K562 (cell line): ENCODE measurements around the gene EBI3. TPM values are rescaled to one million over a fixed set of nuclear protein-coding genes. Genes with fewer than 3 reads are reported as not detected.

Experiments used
- ATAC-seq: fragments of 200-7000 bp; cut with Tn5 transposase; 3 replicates; pipeline ENCODE4 v1.9.1; 2020; ENCODE audit warnings: moderate library complexity
- BruUV-seq: library from RNA; stranded (reverse); fragments of 400-500 nt; replicated peaks from 2 replicates; lab custom pipeline; 2021; lab: Mats Ljungman, UMichigan
- CTCF ChIA-PET: fragments of 300-600 bp; formaldehyde crosslinking; extraction: SDS; loops from one replicate; lab custom pipeline; 2021; ENCODE audit warnings: low intra/inter-chr PET ratio; lab: Yijun Ruan, JAX
- POLR2A ChIA-PET: fragments of 300-600, 350-650 bp; sonication (Branson Sonifier 250); formaldehyde crosslinking; extraction: SDS; loops from one replicate; lab custom pipeline; 2021; ENCODE audit warnings: antibody characterized with exemption, inconsistent platforms; lab: Yijun Ruan, JAX
- DNase-seq, 4 experiments: peaks; one replicate each; pipeline versions ENCODE4 v3.0.0 to v3.0.0-alpha.2; 2011 to 2018; ENCODE audit warnings: low spot score in 3 of 4, mixed read lengths in 3 of 4; ENCODE audit errors: extremely low read depth in 1 of 4
- FAIRE-seq: peaks from 2 replicates; lab custom pipeline; 2011; peaks lifted over from hg19 to GRCh38; lab: Jason Lieb, UNC
- H2AFZ ChIP-seq: 2 replicates; pipeline ENCODE4 v1.6.0; 2011; ENCODE audit warnings: low read depth, low read length, control low read depth, inconsistent platforms
- H3K27ac ChIP-seq: fragments of 200-600 bp; 3 replicates; pipeline ENCODE4 v1.8.0; 2011; ENCODE audit warnings: low read depth, mild to moderate bottlenecking, control low read depth, inconsistent platforms, low read length, moderate library complexity, mixed read lengths; ENCODE audit errors: extremely low read depth
- H3K27me3 ChIP-seq, 2 experiments: fragments of 300-600 bp in 1 of 2; 2 replicates in 1 of 2; 3 replicates in 1 of 2; pipeline versions ENCODE4 v1.6.0 to v1.8.0; 2011; ENCODE audit warnings: inconsistent platforms in 2 of 2, low read length in 2 of 2, mild to moderate bottlenecking in 1 of 2, mixed read lengths in 1 of 2, moderate library complexity in 1 of 2; ENCODE audit not compliant: control insufficient read depth in 2 of 2, insufficient read depth in 2 of 2
- H3K36me3 ChIP-seq: fragments of 300-600 bp; 3 replicates; pipeline ENCODE4 v1.8.0; 2011; ENCODE audit warnings: mild to moderate bottlenecking, low read length, inconsistent platforms; ENCODE audit not compliant: control insufficient read depth, insufficient read depth
- H3K4me1 ChIP-seq, 2 experiments: fragments of 200-600 bp in 1 of 2; replicated peaks in 1 of 2; 2 replicates in 1 of 2; 3 replicates in 1 of 2; pipeline versions ENCODE4 v1.5.1 to v1.8.0; 2011; ENCODE audit warnings: inconsistent platforms in 2 of 2, low read length in 2 of 2, mild to moderate bottlenecking in 1 of 2, mixed read lengths in 1 of 2, moderate library complexity in 1 of 2; ENCODE audit not compliant: control insufficient read depth in 2 of 2, insufficient read depth in 2 of 2
- H3K4me2 ChIP-seq: 2 replicates; pipeline ENCODE4 v1.6.1; 2011; ENCODE audit warnings: low read length, control low read depth, inconsistent platforms, mixed read lengths; ENCODE audit not compliant: insufficient read depth
- H3K4me3 ChIP-seq: fragments of 200-600 bp; sonication (generic), shearing (Covaris generic); 2 replicates; pipeline ENCODE4 v1.5.1; 2016; ENCODE audit warnings: control low read depth, inconsistent platforms
- H3K79me2 ChIP-seq: fragments of 200-600 bp; 3 replicates; pipeline ENCODE4 v1.8.0; 2011; ENCODE audit warnings: low read length, inconsistent platforms; ENCODE audit not compliant: control insufficient read depth, insufficient read depth
- H3K9ac ChIP-seq, 2 experiments: 2 replicates each; pipeline versions ENCODE4 v1.6.0 to v1.6.1; 2011; ENCODE audit warnings: low read depth in 2 of 2, low read length in 2 of 2, control low read depth in 1 of 2, inconsistent platforms in 1 of 2, mild to moderate bottlenecking in 1 of 2, mixed read lengths in 1 of 2; ENCODE audit not compliant: insufficient read depth in 1 of 2
- H3K9me1 ChIP-seq: one replicate; pipeline ENCODE4 v1.6.0; 2011; ENCODE audit warnings: inconsistent platforms, mild to moderate bottlenecking, low read length, moderate library complexity; ENCODE audit not compliant: control insufficient read depth, insufficient read depth
- H3K9me3 ChIP-seq: replicated peaks from 2 replicates; pipeline ENCODE4 v1.5.1; 2011; ENCODE audit warnings: low read depth, low read length, inconsistent platforms; ENCODE audit not compliant: control insufficient read depth, insufficient read depth
- H4K20me1 ChIP-seq: replicated peaks from 2 replicates; pipeline ENCODE4 v1.6.1; 2011; ENCODE audit warnings: low read length, inconsistent platforms, mixed read lengths; ENCODE audit not compliant: control insufficient read depth, insufficient read depth
- CBFA2T3 ChIP-seq: fragments of 450-650 bp; IDR thresholded peaks from 2 replicates; pipeline ENCODE4 v1.6.1; 2017
- PHTF2 ChIP-seq: fragments of 250-450 bp; sonication (Bioruptor Pico); IDR thresholded peaks from 2 replicates; pipeline ENCODE4 v1.5.0; 2021; ENCODE audit warnings: mild to moderate bottlenecking
- PYGO2 ChIP-seq: fragments of 450-650 bp; IDR thresholded peaks from 2 replicates; pipeline ENCODE4 v1.6.1; 2016; ENCODE audit warnings: mild to moderate bottlenecking, missing genetic modification characterization, moderate library complexity, missing compliant biosample characterization
- RAD21 ChIP-seq, 2 experiments: fragments of 250-450 bp in 1 of 2; fragments of 450-650 bp in 1 of 2; sonication (Bioruptor Pico) in 1 of 2; formaldehyde crosslinking in 1 of 2; IDR thresholded peaks in 1 of 2; conservative IDR thresholded peaks in 1 of 2; 2 replicates each; pipeline versions ENCODE4 v1.4.0 to v1.8.0; 2020 to 2022; ENCODE audit warnings: mild to moderate bottlenecking in 2 of 2, moderate library complexity in 1 of 2
- SMC3 ChIP-seq: conservative IDR thresholded peaks from 2 replicates; pipeline ENCODE4 v1.6.1; 2011; ENCODE audit warnings: low read depth, low read length, improper control_type of control experiment; ENCODE audit not compliant: insufficient read depth
- SNRNP70 ChIP-seq: fragments of 200-400 bp; formaldehyde crosslinking; optimal IDR thresholded peaks from 2 replicates; pipeline ENCODE3; 2017; ENCODE audit warnings: low read depth, low read length
- STAG1 ChIP-seq: sonication (generic); formaldehyde crosslinking; IDR thresholded peaks from 2 replicates; pipeline ENCODE4 v1.5.0; 2020; ENCODE audit warnings: missing genetic modification reagents, borderline replicate concordance
- WGBS: fragments of 100-300 bp; shearing (Covaris generic); methylation state at CpG from one replicate; pipeline ENCODE4 v1.1.6; 2016; ENCODE audit warnings: low coverage, mixed read lengths; ENCODE audit not compliant: insufficient coverage; ENCODE audit errors: missing lambda C conversion rate; 5-methylcytosine and 5-hydroxymethylcytosine counted together
- in situ Hi-C: fragments of 300-500 bp; cut with MboI; formaldehyde crosslinking; loops from 4 replicates; pipeline ENCODE4 v1.15.0; 2018; ENCODE audit warnings: inconsistent platforms, mixed read lengths
- intact Hi-C: fragments of 100-400 bp; cut with micrococcal nuclease; formaldehyde crosslinking; loops from 2 replicates; pipeline ENCODE4 v1.14.2; 2022
- polyA plus RNA-seq, 8 experiments: library from polyadenylated mRNA; depleted of rRNA in 4 of 8; stranded (reverse) in 5 of 8; unstranded in 3 of 8; fragments of >200 nt; fragmentation: Nextera tagmentation in 2 of 8; fragmentation: Illumina TruSeq in 1 of 8; extraction: Ambion mirVana in 2 of 8; extraction: Trizol in 1 of 8; gene quantifications; 2 replicates each; pipeline versions ENCODE4 v1.2.1 to v1.2.3, GENCODE V29; 2011 to 2014; ENCODE audit warnings: inconsistent platforms in 1 of 8, missing spikeins in 1 of 8
- total RNA-seq, 7 experiments: library from RNA; depleted of rRNA in 6 of 7; stranded (reverse); fragments of >200 nt in 6 of 7; fragmentation: Illumina TruSeq in 2 of 7; extraction: Trizol in 2 of 7; gene quantifications; 2 replicates each; pipeline versions ENCODE4 v1.2.1 to v1.2.3, GENCODE V29; 2011 to 2021; ENCODE audit warnings: low replicate concordance in 1 of 7
- TF ChIP-seq, protein P1 (sequence below), 3 experiments: IDR thresholded peaks in 2 of 3; conservative IDR thresholded peaks in 1 of 3; 2 replicates each; pipeline ENCODE4 v1.5.1; 2011 to 2012; ENCODE audit warnings: low read length in 3 of 3, mild to moderate bottlenecking in 3 of 3, control low read depth in 2 of 3, improper control_type of control experiment in 1 of 3, inconsistent platforms in 1 of 3, low read depth in 1 of 3, mixed read lengths in 1 of 3, moderate library complexity in 1 of 3; ENCODE audit not compliant: insufficient read depth in 2 of 3
- TF ChIP-seq, protein P2 (sequence below): sonication (generic); formaldehyde crosslinking; IDR thresholded peaks from 2 replicates; pipeline ENCODE4 v1.8.0; 2022; ENCODE audit warnings: missing genetic modification reagents, mild to moderate bottlenecking, moderate library complexity, borderline replicate concordance
- TF ChIP-seq, protein P3 (sequence below): fragments of 150-350 bp; IDR thresholded peaks from 2 replicates; pipeline ENCODE4 v1.6.1; 2014; ENCODE audit warnings: low read depth, mild to moderate bottlenecking, low read length, borderline replicate concordance
- TF ChIP-seq, protein P4 (sequence below): sonication (generic); formaldehyde crosslinking; IDR thresholded peaks from 2 replicates; pipeline ENCODE4 v1.9.0; 2022; ENCODE audit warnings: mild to moderate bottlenecking, missing genetic modification reagents

The EBI3 gene
- total and polyA plus RNA-seq, 9 of the 15 experiments (the other 6 are each of a cell fraction or from before 2014, with no cell fraction given), result 0.08 to 0.35 (median 0.22) TPM; not detected in 6

DNA sequence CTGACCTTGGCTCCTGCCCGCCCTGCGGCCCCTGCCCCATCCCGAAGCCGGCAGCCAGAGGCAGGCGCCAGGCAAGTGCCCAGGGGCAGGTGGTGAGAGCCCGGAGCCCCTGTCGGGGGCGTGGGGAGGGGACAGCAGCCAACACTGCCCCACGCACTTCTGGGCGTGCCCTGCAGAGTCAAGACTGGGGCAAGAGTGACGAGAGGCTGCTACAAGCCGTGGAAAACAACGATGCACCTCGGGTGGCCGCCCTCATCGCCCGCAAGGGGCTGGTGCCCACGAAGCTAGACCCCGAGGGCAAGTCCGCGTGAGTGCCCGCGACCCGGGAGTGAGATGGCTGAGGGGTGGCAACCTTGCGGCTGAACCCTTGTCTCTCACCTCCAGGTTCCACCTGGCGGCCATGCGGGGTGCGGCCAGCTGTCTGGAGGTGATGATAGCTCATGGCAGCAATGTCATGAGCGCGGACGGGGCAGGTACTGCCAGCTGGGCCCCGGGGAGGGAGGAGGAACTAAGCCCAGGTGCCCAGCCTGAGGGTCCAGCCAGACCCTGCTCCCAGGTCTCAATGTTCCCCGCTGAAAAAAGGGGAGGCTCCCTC, 29.5 kb upstream of the EBI3 start:
- Histone ChIP-seq H2AFZ (no peak overlapping the region), H3K4me1 (peaks cover 5 to 23% of the 10 kb centered on the region in 2 experiments; a peak in 4 of 5 replicates), H3K4me2 (no peak overlapping the region), H3K27ac (no peak overlapping the region), H3K9ac (no peak overlapping the region; a peak in 1 of 4 replicates), H3K9me3 (no peaks in the 10 kb centered on the region), H3K27me3 (peaks cover 0 to 23% of the 10 kb centered on the region in 2 experiments; a peak in 4 of 5 replicates), H4K20me1 (no peaks in the 10 kb centered on the region), H3K4me3 (no peak overlapping the region), H3K79me2 (no peaks in the 10 kb centered on the region), H3K36me3 (no peaks in the 10 kb centered on the region), H3K9me1 (no peaks in the 10 kb centered on the region)
- ChIA-PET CTCF (no interaction called here), POLR2A (interaction anchor here (1.2 to 1.5 kb wide), 2 partner anchors 110 to 212 kb away, joined by 4 to 6 read pairs; no protein-coding TSS in a partner anchor)
- in situ Hi-C loops (loop anchor here (5.0 kb wide), 1 partner anchor 217 kb away; no protein-coding TSS in a partner anchor), intact Hi-C loops (no loop called here)
- no peak for TF ChIP-seq PYGO2 (tag)
- 0 out of 2 replicates have a peak, but pooled peaks have one; percentile 5 for TF ChIP-seq CBFA2T3
- TF ChIP-seq, protein P1, sequence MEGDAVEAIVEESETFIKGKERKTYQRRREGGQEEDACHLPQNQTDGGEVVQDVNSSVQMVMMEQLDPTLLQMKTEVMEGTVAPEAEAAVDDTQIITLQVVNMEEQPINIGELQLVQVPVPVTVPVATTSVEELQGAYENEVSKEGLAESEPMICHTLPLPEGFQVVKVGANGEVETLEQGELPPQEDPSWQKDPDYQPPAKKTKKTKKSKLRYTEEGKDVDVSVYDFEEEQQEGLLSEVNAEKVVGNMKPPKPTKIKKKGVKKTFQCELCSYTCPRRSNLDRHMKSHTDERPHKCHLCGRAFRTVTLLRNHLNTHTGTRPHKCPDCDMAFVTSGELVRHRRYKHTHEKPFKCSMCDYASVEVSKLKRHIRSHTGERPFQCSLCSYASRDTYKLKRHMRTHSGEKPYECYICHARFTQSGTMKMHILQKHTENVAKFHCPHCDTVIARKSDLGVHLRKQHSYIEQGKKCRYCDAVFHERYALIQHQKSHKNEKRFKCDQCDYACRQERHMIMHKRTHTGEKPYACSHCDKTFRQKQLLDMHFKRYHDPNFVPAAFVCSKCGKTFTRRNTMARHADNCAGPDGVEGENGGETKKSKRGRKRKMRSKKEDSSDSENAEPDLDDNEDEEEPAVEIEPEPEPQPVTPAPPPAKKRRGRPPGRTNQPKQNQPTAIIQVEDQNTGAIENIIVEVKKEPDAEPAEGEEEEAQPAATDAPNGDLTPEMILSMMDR (IDR thresholded peaks at IDR 0.05 in 2 of 3, conservative IDR thresholded peaks at IDR 0.05 in 1 of 3; ENCODE audit: insufficient read depth in 2 of 3, low read depth in 1 of 3, low read length in 3 of 3), result peak; percentile 39 to 49 (median 42); a peak in 5 of 6 replicates
- TF ChIP-seq PHTF2 (CRISPR knock-in tag), result no peak
- TF ChIP-seq, protein P2, sequence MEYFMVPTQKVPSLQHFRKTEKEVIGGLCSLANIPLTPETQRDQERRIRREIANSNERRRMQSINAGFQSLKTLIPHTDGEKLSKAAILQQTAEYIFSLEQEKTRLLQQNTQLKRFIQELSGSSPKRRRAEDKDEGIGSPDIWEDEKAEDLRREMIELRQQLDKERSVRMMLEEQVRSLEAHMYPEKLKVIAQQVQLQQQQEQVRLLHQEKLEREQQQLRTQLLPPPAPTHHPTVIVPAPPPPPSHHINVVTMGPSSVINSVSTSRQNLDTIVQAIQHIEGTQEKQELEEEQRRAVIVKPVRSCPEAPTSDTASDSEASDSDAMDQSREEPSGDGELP (CRISPR knock-in tag), result peak; percentile 71
- TF ChIP-seq RAD21 (CRISPR knock-in tag; conservative IDR thresholded peaks at IDR 0.05 in 1 of 2, IDR thresholded peaks at IDR 0.05 in 1 of 2), result peak in 1 of 2 experiments; percentile 22; a peak in 1 of 4 replicates
- no peak for TF ChIP-seq SNRNP70
- TF ChIP-seq, protein P3, sequence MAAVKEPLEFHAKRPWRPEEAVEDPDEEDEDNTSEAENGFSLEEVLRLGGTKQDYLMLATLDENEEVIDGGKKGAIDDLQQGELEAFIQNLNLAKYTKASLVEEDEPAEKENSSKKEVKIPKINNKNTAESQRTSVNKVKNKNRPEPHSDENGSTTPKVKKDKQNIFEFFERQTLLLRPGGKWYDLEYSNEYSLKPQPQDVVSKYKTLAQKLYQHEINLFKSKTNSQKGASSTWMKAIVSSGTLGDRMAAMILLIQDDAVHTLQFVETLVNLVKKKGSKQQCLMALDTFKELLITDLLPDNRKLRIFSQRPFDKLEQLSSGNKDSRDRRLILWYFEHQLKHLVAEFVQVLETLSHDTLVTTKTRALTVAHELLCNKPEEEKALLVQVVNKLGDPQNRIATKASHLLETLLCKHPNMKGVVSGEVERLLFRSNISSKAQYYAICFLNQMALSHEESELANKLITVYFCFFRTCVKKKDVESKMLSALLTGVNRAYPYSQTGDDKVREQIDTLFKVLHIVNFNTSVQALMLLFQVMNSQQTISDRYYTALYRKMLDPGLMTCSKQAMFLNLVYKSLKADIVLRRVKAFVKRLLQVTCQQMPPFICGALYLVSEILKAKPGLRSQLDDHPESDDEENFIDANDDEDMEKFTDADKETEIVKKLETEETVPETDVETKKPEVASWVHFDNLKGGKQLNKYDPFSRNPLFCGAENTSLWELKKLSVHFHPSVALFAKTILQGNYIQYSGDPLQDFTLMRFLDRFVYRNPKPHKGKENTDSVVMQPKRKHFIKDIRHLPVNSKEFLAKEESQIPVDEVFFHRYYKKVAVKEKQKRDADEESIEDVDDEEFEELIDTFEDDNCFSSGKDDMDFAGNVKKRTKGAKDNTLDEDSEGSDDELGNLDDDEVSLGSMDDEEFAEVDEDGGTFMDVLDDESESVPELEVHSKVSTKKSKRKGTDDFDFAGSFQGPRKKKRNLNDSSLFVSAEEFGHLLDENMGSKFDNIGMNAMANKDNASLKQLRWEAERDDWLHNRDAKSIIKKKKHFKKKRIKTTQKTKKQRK, result no peak
- 0 out of 2 replicates have a peak, but pooled peaks have one; percentile 11 for TF ChIP-seq SMC3
- TF ChIP-seq, protein P4, sequence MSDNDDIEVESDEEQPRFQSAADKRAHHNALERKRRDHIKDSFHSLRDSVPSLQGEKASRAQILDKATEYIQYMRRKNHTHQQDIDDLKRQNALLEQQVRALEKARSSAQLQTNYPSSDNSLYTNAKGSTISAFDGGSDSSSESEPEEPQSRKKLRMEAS, result peak; percentile 38; the same call in 1 of the 2 replicates
- TF ChIP-seq STAG1 (CRISPR knock-in tag), result 0 out of 2 replicates have a peak, but pooled peaks have one; percentile 6
- WGBS, result 5% methylated on average over 28 of the region's 33 CpGs
- ATAC-seq (peak; percentile 57), DNase-seq (peak; percentile 37 to 60 (median 50)), FAIRE-seq (no peak)
- BruUV-seq, result no TSS peak
